Measurements from ENCODE around the gene TMX1. TPM values are rescaled to one million over a fixed set of nuclear protein-coding genes. Genes with fewer than 3 reads are reported as not detected.

Gene TMX1
- total and polyA plus RNA-seq, 10 of the 15 experiments (the other 5 are each of a cell fraction or from before 2014, with no cell fraction given) = 29.1 to 152 (median 52.0) TPM

GRCh38 chr14:51239813-51240803, at the start of gene TMX1 (continued):
- TF ChIP-seq ZBTB33 (IDR thresholded peaks at IDR 0.05) (no peak), SIN3A (IDR thresholded peaks at IDR 0.05; ENCODE audit: low read depth, low read length) (0 out of 2 replicates have a peak, but pooled peaks have one; percentile 54), BCL11A (IDR thresholded peaks at IDR 0.05; ENCODE audit: low read depth, low read length) (0 out of 2 replicates have a peak, but pooled peaks have one; percentile 2), ETV6 (conservative IDR thresholded peaks at IDR 0.05 in 1 of 2, IDR thresholded peaks at IDR 0.05 in 1 of 2; ENCODE audit: borderline replicate concordance in 1 of 2, low read depth in 1 of 2) (no peak), EP300 (IDR thresholded peaks at IDR 0.05; ENCODE audit: borderline replicate concordance in 1 of 2, control insufficient read depth in 1 of 2, low read depth in 2 of 2, low read length in 2 of 2) (no peak), ZBTB40 (IDR thresholded peaks at IDR 0.05; ENCODE audit: borderline replicate concordance) (no peak), EED (IDR thresholded peaks at IDR 0.05; ENCODE audit: low read depth) (peak; percentile 79), CHD4 (IDR thresholded peaks at IDR 0.05) (no peak), TARDBP (IDR thresholded peaks at IDR 0.05; ENCODE audit: borderline replicate concordance) (no peak), RB1 (IDR thresholded peaks at IDR 0.05; ENCODE audit: borderline replicate concordance) (peak; percentile 58; the same call in 1 of the 2 replicates), ZNF217 (IDR thresholded peaks at IDR 0.05) (no peak), NR2C2 (IDR thresholded peaks at IDR 0.05; ENCODE audit: borderline replicate concordance, control insufficient read depth, insufficient read length, low read depth) (no peak), SRF (IDR thresholded peaks at IDR 0.05; ENCODE audit: low read depth in 2 of 2, low read length in 2 of 2) (no peak)
- TF ChIP-seq, protein P1, sequence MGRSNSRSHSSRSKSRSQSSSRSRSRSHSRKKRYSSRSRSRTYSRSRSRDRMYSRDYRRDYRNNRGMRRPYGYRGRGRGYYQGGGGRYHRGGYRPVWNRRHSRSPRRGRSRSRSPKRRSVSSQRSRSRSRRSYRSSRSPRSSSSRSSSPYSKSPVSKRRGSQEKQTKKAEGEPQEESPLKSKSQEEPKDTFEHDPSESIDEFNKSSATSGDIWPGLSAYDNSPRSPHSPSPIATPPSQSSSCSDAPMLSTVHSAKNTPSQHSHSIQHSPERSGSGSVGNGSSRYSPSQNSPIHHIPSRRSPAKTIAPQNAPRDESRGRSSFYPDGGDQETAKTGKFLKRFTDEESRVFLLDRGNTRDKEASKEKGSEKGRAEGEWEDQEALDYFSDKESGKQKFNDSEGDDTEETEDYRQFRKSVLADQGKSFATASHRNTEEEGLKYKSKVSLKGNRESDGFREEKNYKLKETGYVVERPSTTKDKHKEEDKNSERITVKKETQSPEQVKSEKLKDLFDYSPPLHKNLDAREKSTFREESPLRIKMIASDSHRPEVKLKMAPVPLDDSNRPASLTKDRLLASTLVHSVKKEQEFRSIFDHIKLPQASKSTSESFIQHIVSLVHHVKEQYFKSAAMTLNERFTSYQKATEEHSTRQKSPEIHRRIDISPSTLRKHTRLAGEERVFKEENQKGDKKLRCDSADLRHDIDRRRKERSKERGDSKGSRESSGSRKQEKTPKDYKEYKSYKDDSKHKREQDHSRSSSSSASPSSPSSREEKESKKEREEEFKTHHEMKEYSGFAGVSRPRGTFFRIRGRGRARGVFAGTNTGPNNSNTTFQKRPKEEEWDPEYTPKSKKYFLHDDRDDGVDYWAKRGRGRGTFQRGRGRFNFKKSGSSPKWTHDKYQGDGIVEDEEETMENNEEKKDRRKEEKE (IDR thresholded peaks at IDR 0.05) = no peak
- TF ChIP-seq, protein P2, sequence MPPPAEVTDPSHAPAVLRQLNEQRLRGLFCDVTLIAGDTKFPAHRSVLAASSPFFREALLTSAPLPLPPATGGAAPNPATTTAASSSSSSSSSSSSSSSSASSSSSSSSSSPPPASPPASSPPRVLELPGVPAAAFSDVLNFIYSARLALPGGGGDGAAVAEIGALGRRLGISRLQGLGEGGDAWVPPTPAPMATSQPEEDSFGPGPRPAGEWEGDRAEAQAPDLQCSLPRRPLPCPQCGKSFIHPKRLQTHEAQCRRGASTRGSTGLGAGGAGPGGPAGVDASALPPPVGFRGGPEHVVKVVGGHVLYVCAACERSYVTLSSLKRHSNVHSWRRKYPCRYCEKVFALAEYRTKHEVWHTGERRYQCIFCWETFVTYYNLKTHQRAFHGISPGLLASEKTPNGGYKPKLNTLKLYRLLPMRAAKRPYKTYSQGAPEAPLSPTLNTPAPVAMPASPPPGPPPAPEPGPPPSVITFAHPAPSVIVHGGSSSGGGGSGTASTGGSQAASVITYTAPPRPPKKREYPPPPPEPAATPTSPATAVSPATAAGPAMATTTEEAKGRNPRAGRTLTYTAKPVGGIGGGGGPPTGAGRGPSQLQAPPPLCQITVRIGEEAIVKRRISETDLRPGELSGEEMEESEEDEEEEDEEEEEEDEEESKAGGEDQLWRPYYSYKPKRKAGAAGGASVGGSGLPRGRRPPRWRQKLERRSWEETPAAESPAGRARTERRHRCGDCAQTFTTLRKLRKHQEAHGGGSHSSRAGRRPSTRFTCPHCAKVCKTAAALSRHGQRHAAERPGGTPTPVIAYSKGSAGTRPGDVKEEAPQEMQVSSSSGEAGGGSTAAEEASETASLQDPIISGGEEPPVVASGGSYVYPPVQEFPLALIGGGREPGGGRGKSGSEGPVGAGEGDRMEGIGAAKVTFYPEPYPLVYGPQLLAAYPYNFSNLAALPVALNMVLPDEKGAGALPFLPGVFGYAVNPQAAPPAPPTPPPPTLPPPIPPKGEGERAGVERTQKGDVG (CRISPR knock-in tag; IDR thresholded peaks at IDR 0.05) = no peak
